ENCODE results near the gene HEATR3. TPM values are rescaled to one million over a fixed set of nuclear protein-coding genes. Genes with fewer than 3 reads are reported as not detected.

The HEATR3 gene
- total RNA-seq, 1 donor from 2014 or later = 23.9 TPM

GRCh38 chr16:50023641-50024040 lies 42.1 kb upstream of the HEATR3 start:
- Histone ChIP-seq H3K9me3 (ENCODE audit: low read depth) (no peaks in the 10 kb centered on the region), H2AFZ (replicated peaks) (peak overlapping the region; percentile 27), H3K79me2 (ENCODE audit: low read depth) (peaks cover 35% of the 10 kb centered on the region), H3K36me3 (peaks cover 5% of the 10 kb centered on the region), H4K20me1 (ENCODE audit: low read depth) (peaks cover 14% of the 10 kb centered on the region), H3K9ac (no peak overlapping the region), H3F3A (ENCODE audit: low read depth) (peaks cover 8% of the 10 kb centered on the region), H3K4me3 (no peak overlapping the region), H3K4me1 (peaks cover 20% of the 10 kb centered on the region), H3K4me2 (no peak overlapping the region), H3K27me3 (no peaks in the 10 kb centered on the region), H3K27ac (no peak overlapping the region)
- Mint-ChIP-seq H3K27me3 (ENCODE audit: insufficient read depth, low read depth) (no peaks in the 10 kb centered on the region), H3K27ac (no peak overlapping the region), H3K9me3 (no peaks in the 10 kb centered on the region), H3K4me3 (no peak overlapping the region), H3K36me3 (no peaks in the 10 kb centered on the region), H3K4me1 (peaks cover 21% of the 10 kb centered on the region)
- TF ChIP-seq EZH2phosphoT487 (IDR thresholded peaks at IDR 0.05) = no peak
- TF ChIP-seq, protein P1, sequence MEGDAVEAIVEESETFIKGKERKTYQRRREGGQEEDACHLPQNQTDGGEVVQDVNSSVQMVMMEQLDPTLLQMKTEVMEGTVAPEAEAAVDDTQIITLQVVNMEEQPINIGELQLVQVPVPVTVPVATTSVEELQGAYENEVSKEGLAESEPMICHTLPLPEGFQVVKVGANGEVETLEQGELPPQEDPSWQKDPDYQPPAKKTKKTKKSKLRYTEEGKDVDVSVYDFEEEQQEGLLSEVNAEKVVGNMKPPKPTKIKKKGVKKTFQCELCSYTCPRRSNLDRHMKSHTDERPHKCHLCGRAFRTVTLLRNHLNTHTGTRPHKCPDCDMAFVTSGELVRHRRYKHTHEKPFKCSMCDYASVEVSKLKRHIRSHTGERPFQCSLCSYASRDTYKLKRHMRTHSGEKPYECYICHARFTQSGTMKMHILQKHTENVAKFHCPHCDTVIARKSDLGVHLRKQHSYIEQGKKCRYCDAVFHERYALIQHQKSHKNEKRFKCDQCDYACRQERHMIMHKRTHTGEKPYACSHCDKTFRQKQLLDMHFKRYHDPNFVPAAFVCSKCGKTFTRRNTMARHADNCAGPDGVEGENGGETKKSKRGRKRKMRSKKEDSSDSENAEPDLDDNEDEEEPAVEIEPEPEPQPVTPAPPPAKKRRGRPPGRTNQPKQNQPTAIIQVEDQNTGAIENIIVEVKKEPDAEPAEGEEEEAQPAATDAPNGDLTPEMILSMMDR (IDR thresholded peaks at IDR 0.05) = no peak
- TF ChIP-seq EZH2 (IDR thresholded peaks at IDR 0.05) = no peak
- no peak for DNase-seq (ENCODE audit: low spot score)

DNA sequence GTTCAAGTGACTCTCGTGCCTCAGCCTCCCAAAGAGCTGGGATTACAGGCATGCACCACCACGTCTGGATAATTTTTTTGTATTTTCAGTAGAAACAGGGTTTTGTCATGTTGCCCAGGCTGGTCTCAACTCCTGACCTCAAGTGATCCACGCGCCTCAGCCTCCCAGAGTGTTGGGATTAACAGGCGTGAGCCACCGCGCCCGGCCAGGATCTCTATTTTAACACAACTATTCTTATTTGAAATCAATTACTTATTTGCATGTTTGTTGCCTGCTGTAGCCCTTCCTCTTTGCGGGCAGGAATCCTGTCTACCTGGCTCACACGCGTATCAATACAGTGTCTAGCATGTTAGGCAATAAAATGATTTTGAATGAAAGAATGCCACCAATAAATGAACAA lies 41.6 kb upstream of the HEATR3 start:
- Mint-ChIP-seq H3K27me3 (ENCODE audit: insufficient read depth, low read depth) (no peaks in the 10 kb centered on the region), H3K9me3 (no peaks in the 10 kb centered on the region), H3K4me1 (peaks cover 21% of the 10 kb centered on the region), H3K36me3 (no peaks in the 10 kb centered on the region), H3K27ac (peak overlapping the region; percentile 8), H3K4me3 (peak overlapping the region; percentile 97)
- H3K4me3 ChIP-seq = no peak overlapping the region
- TF ChIP-seq, protein P1 (IDR thresholded peaks at IDR 0.05) = no peak
- TF ChIP-seq EZH2phosphoT487 (IDR thresholded peaks at IDR 0.05) (no peak), EZH2 (IDR thresholded peaks at IDR 0.05) (no peak)
- H4K20me1 ChIP-seq (ENCODE audit: low read depth) = peaks cover 17% of the 10 kb centered on the region
- H3K27ac ChIP-seq = no peak overlapping the region
- peaks cover 8% of the 10 kb centered on the region for H3F3A ChIP-seq (ENCODE audit: low read depth)
- DNase-seq (ENCODE audit: low spot score) = no peak
- H3K4me1 ChIP-seq = peaks cover 20% of the 10 kb centered on the region
- peaks cover 41% of the 10 kb centered on the region for H3K79me2 ChIP-seq (ENCODE audit: low read depth)
- no peaks in the 10 kb centered on the region for H3K27me3 ChIP-seq
- peak overlapping the region; percentile 54 for H3K4me2 ChIP-seq
- no peak overlapping the region for H3K9ac ChIP-seq
- H3K36me3 ChIP-seq = peaks cover 8% of the 10 kb centered on the region
- H2AFZ ChIP-seq (replicated peaks) = peak overlapping the region; percentile 83
- no peaks in the 10 kb centered on the region for H3K9me3 ChIP-seq (ENCODE audit: low read depth)

DNA sequence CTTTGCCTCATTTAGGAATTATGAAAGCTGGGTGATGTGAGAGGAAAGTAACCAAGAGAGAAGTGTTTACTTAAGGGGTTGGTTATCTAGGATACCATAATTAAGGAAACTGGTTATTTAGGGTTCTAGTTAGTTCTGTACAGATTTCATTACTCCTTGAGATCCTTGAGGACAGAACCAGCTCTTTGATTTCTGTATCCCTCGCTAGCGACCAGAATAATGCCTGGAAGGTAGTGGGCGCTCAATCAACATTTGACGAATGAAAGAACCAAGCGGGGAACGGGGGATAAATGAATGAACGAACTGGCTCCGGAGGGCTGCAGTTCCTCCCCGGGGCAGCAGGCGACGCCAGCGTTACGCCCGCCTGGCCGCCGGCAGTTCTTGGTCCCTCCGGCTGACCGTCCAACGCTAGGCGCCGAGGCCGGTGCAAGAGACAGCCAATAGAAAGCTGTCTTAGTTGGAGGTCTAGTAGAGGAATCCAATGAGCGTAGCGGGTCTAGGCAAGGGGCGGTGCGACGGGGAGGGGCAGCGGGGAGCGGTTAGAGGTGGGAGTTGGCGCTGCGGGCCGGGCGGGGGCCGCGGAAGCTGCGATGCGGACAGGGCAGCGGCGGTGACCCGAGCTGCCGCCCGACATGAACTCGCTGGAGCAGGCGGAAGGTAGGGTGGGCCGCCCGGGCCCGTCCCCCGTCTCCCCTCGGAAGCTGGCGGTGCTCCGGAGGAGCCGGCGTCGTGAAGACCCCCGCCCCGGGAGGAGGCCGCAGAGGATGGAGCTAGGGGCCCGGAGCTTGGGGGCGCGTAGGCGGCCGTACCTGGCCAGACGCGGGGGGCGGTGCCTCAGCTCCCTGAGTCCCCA lies 40.9 kb upstream of the HEATR3 start, which contains the start of gene CNEP1R1:
Gene CNEP1R1 (plus strand): TSS at position 542 of the 853 bp plus-strand sequence. CDS start 91 bp downstream, at position 633.
- Histone ChIP-seq H3K9ac (peak within 1 kb of the TSS; percentile 61), H3K4me3 (peak within 1 kb of the TSS; percentile 90), H3K27ac (no peak within 1 kb of the TSS), H3K4me1 (peaks cover 20% of the 10 kb centered on the region), H3K79me2 (ENCODE audit: low read depth) (peaks cover 46% of the 10 kb centered on the region), H4K20me1 (ENCODE audit: low read depth) (peaks cover 18% of the 10 kb centered on the region), H3K4me2 (peak within 1 kb of the TSS; percentile 84), H3K9me3 (ENCODE audit: low read depth) (no peaks in the 10 kb centered on the region), H3K36me3 (peaks cover 14% of the 10 kb centered on the region), H2AFZ (replicated peaks) (peak within 1 kb of the TSS; percentile 83), H3K27me3 (no peaks in the 10 kb centered on the region), H3F3A (ENCODE audit: low read depth) (peaks cover 8% of the 10 kb centered on the region)
- TF ChIP-seq, protein P1 (IDR thresholded peaks at IDR 0.05) = peak; percentile 98
- TF ChIP-seq EZH2 (IDR thresholded peaks at IDR 0.05) = no peak
- H3K4me3 Mint-ChIP-seq = peak within 1 kb of the TSS; percentile 97
- H3K36me3 Mint-ChIP-seq = peaks cover under 1% of the 10 kb centered on the region
- no peaks in the 10 kb centered on the region for H3K27me3 Mint-ChIP-seq (ENCODE audit: insufficient read depth, low read depth)
- H3K9me3 Mint-ChIP-seq = no peaks in the 10 kb centered on the region
- DNase-seq (ENCODE audit: low spot score) = peak; percentile 98
- H3K27ac Mint-ChIP-seq = peak within 1 kb of the TSS; percentile 74
- peaks cover 21% of the 10 kb centered on the region for H3K4me1 Mint-ChIP-seq
